PC-3 (cell line): Measurements from ENCODE around the gene FOXD3. TPM values are rescaled to one million over a fixed set of nuclear protein-coding genes. Genes with fewer than 3 reads are reported as not detected.
"Not testable (repeated sequence)": the region's sequence is repeated elsewhere in the genome, so short reads cannot be mapped to it uniquely, and the experiment has no call there.

Source experiments
- ATAC-seq: fragments of 200-7000 bp; cut with Tn5 transposase; 2 replicates; pipeline ENCODE4 v1.9.1; 2020; ENCODE audit warnings: mild to moderate bottlenecking, moderate library complexity
- BruUV-seq: library from RNA; stranded (reverse); fragments of 400-500 nt; replicated peaks from 2 replicates; lab custom pipeline; 2021; lab: Mats Ljungman, UMichigan
- CTCF ChIA-PET: fragments of 300-600 bp; sonication (Branson Sonifier 250); formaldehyde crosslinking; loops from one replicate; lab custom pipeline; 2022; ENCODE audit warnings: antibody characterized with exemption; lab: Charles Lee
- POLR2A ChIA-PET: fragments of 300-600 bp; sonication (Branson Sonifier 250); formaldehyde crosslinking; loops from one replicate; lab custom pipeline; 2022; ENCODE audit warnings: antibody characterized with exemption; ENCODE audit not compliant: unreplicated experiment; lab: Charles Lee
- DNase-seq: peaks from one replicate; pipeline ENCODE4 v3.0.0-alpha.2; 2015
- H2AFZ ChIP-seq: fragments of 300-600 bp; sonication (generic); 2 replicates; pipeline ENCODE4 v1.6.0; 2016; ENCODE audit warnings: antibody characterized with exemption, low read length
- H3F3A ChIP-seq: fragments of 300-600 bp; sonication (generic); one replicate; pipeline ENCODE4 v1.6.0; 2017; ENCODE audit warnings: antibody characterized with exemption, low read length, control low read depth, mild to moderate bottlenecking; ENCODE audit not compliant: unreplicated experiment
- H3K27ac ChIP-seq: fragments of 300-600 bp; sonication (generic); 2 replicates; pipeline ENCODE4 v1.5.1; 2016; ENCODE audit warnings: mild to moderate bottlenecking, low read length
- H3K27me3 ChIP-seq: fragments of 300-600 bp; sonication (generic); 2 replicates; pipeline ENCODE4 v1.6.1; 2016; ENCODE audit warnings: low read length, mixed read lengths
- H3K36me3 ChIP-seq: fragments of 300-600 bp; sonication (generic); 2 replicates; pipeline ENCODE4 v1.6.1; 2016; ENCODE audit warnings: low read depth, mixed run types, low read length, mixed read lengths
- H3K4me1 ChIP-seq: fragments of 300-600 bp; sonication (generic); 2 replicates; pipeline ENCODE4 v1.5.1; 2016; ENCODE audit warnings: low read length; ENCODE audit not compliant: insufficient read depth
- H3K4me2 ChIP-seq: fragments of 300-600 bp; sonication (generic); 2 replicates; pipeline ENCODE4 v1.6.0; 2016; ENCODE audit warnings: low read length
- H3K4me3 ChIP-seq: fragments of 300-600 bp; sonication (generic); 2 replicates; pipeline ENCODE4 v1.5.1; 2016; ENCODE audit warnings: mild to moderate bottlenecking, low read length, mixed read lengths
- H3K79me2 ChIP-seq: fragments of 300-600 bp; sonication (generic); 2 replicates; pipeline ENCODE4 v1.6.1; 2017; ENCODE audit warnings: low read length, mixed read lengths
- H3K9ac ChIP-seq: fragments of 300-600 bp; sonication (generic); 2 replicates; pipeline ENCODE4 v1.6.0; 2016; ENCODE audit warnings: mild to moderate bottlenecking, low read length
- H3K9me2 ChIP-seq: fragments of 300-600 bp; sonication (generic); replicated peaks from 2 replicates; pipeline ENCODE4 v1.6.1; 2016; ENCODE audit warnings: mixed run types, low read length, mixed read lengths
- H3K9me3 ChIP-seq: fragments of 300-600 bp; sonication (generic); 2 replicates; pipeline ENCODE4 v1.6.1; 2016; ENCODE audit warnings: low read length, mixed read lengths
- H4K20me1 ChIP-seq: fragments of 300-600 bp; sonication (generic); 2 replicates; pipeline ENCODE4 v1.6.1; 2016; ENCODE audit warnings: low read length, mixed read lengths
- CTCF ChIP-seq: fragments of 300-600 bp; sonication (generic); conservative IDR thresholded peaks from 2 replicates; pipeline ENCODE4 v1.5.1; 2017; ENCODE audit warnings: antibody characterized with exemption, low read depth, mild to moderate bottlenecking, low read length
- EZH2 ChIP-seq: fragments of 300-600 bp; sonication (generic); IDR thresholded peaks from one replicate; pipeline ENCODE4 v1.6.1; 2017; ENCODE audit warnings: antibody characterized with exemption, mild to moderate bottlenecking, low read length; ENCODE audit not compliant: unreplicated experiment
- EZH2phosphoT487 ChIP-seq: fragments of 300-600 bp; sonication (generic); IDR thresholded peaks from 2 replicates; pipeline ENCODE4 v1.6.1; 2018; ENCODE audit warnings: mild to moderate bottlenecking, antibody characterized with exemption, low read length, borderline replicate concordance
- intact Hi-C: fragments of 100-400 bp; cut with micrococcal nuclease; formaldehyde crosslinking; loops from 2 replicates; pipeline ENCODE4 v1.9.0; 2023
- total RNA-seq: library from RNA; depleted of rRNA; stranded (reverse); fragments of >200 nt; gene quantifications from 2 replicates; pipeline ENCODE4 v1.2.3, GENCODE V29; 2014

The FOXD3 gene
- total RNA-seq, 1 experiment from 2014 or later: not detected

DNA sequence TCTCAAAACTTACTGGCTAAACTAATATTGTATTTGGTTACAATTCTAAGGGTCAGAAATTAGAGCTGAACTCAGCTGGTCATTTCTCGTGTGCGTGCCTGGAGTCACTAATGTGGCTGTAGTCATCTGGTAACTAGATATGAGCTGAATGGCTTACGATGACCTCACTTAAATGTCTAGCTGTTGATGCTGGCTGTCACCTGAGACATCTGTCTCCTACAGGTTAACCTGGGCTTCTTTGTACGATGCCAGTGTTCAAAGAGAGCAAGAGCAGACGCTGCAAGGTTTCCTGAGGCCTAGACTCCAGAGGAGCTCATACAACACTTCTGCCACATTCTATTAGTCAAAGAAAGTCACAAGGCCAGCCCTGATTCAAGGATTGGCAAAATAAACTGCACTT lies 28.0 kb downstream of the FOXD3 start:
- Histone ChIP-seq H3K9me3 (no peaks in the 10 kb centered on the region), H2AFZ (no peak overlapping the region), H4K20me1 (no peaks in the 10 kb centered on the region), H3F3A (no peaks in the 10 kb centered on the region), H3K4me1 (no peaks in the 10 kb centered on the region), H3K79me2 (no peaks in the 10 kb centered on the region), H3K27me3 (peaks cover 55% of the 10 kb centered on the region), H3K4me2 (no peak overlapping the region), H3K27ac (no peak overlapping the region), H3K36me3 (no peaks in the 10 kb centered on the region), H3K9me2 (no peaks in the 10 kb centered on the region), H3K9ac (no peak overlapping the region), H3K4me3 (no peak overlapping the region)
- ChIA-PET POLR2A (no interaction called here), CTCF (interaction anchor here (0.7 kb wide), 1 partner anchor 147 kb away, joined by 3 read pairs; no protein-coding TSS in a partner anchor)
- no peak for TF ChIP-seq EZH2phosphoT487
- no peak for ATAC-seq
- no TSS peak for BruUV-seq
- DNase-seq: no peak
- intact Hi-C loops: no loop called here

DNA sequence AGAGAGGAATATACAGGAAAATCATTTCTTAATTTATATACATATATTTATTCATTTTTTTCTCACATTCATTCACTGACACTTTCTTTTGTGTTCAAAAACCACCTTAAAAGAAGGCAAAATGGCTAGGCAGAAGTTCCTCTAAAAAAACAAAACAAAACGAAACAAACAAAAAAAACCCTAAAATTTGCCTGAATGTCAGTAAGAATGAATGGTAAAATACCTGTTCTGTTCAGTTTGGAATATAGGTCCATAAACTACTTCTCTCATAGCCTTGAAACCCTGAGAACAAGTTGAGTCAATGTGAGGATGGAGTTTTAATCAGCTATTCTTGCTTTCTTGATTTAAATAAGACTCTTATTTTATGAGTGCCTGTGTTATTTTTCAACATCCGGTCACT lies 30.4 kb downstream of the FOXD3 start:
- no peak for TF ChIP-seq EZH2phosphoT487
- TF ChIP-seq CTCF: no peak
- TF ChIP-seq EZH2: no peak
- ChIA-PET POLR2A (no interaction called here), CTCF (no interaction called here)
- H3K4me2 ChIP-seq: no peak overlapping the region
- no peak overlapping the region for H3K4me3 ChIP-seq
- H3K4me1 ChIP-seq: no peaks in the 10 kb centered on the region
- peaks cover 54% of the 10 kb centered on the region for H3K27me3 ChIP-seq
- no peaks in the 10 kb centered on the region for H3K9me3 ChIP-seq
- H3K36me3 ChIP-seq: no peaks in the 10 kb centered on the region
- no peaks in the 10 kb centered on the region for H4K20me1 ChIP-seq
- H3K79me2 ChIP-seq: no peaks in the 10 kb centered on the region
- no peaks in the 10 kb centered on the region for H3K9me2 ChIP-seq
- intact Hi-C loops: no loop called here
- no peaks in the 10 kb centered on the region for H3F3A ChIP-seq
- no peak for DNase-seq
- no peak overlapping the region for H3K9ac ChIP-seq
- ATAC-seq: no peak
- no peak overlapping the region for H2AFZ ChIP-seq
- no peak overlapping the region for H3K27ac ChIP-seq
- BruUV-seq: no TSS peak

DNA sequence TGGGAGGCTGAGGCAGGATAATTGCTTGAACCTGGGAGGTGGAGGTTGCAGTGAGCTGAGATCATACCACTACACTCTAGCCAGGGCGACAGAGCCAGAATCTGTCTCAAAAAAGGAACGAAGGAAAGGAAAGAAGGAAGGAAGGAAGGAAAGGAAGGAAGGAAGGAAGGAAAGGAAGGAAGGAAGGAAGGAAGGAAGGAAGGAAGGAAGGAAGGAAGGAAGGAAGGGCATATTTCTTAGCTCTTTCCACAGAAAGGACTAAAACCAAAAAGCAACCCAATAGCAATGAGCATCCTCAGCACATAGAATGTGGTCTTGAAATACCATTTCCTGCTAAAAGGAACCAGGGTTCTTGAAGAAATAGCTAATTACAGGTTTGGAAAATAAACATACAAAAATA lies 33.9 kb downstream of the FOXD3 start:
- H3K79me2 ChIP-seq, H3K4me2 ChIP-seq, H3K27ac ChIP-seq, ATAC-seq, BruUV-seq, H4K20me1 ChIP-seq, H3K36me3 ChIP-seq, DNase-seq, POLR2A ChIA-PET, intact Hi-C loops, H3K9ac ChIP-seq, H3K4me3 ChIP-seq, H3K4me1 ChIP-seq, H3K9me2 ChIP-seq, H3F3A ChIP-seq, H3K9me3 ChIP-seq, H2AFZ ChIP-seq: not testable (repeated sequence)
- peaks cover 40% of the 10 kb centered on the region for H3K27me3 ChIP-seq
- CTCF ChIA-PET: interaction anchor here (0.6 kb wide), 1 partner anchor 21 kb away, joined by 6 read pairs; no protein-coding TSS in a partner anchor

DNA sequence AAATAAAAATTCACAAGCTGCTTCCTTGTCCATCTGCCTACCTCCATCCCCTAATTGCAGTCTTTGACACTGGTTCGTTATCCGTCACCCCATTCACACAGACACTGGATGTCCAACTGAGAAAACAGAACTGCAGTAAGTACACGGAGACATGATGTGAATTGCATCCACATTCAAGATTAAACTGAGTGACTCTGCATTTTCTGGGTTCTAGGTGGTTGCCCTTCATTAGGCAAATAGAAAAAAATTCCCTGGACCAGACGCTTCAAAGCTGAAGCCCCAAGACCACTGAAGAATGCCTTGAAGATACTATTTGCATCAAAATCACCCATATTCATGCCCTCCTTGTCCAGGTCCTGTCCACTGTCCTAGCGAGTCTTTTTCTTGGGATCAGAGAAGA lies 37.2 kb downstream of the FOXD3 start:
- H3K4me1 ChIP-seq: no peaks in the 10 kb centered on the region
- H3K79me2 ChIP-seq: no peaks in the 10 kb centered on the region
- BruUV-seq: no TSS peak
- no peak overlapping the region for H3K9ac ChIP-seq
- DNase-seq (no peak), ATAC-seq (no peak)
- no peak overlapping the region for H3K4me3 ChIP-seq
- peaks cover 12% of the 10 kb centered on the region; the same call in 1 of the 2 replicates for H3K27me3 ChIP-seq
- ChIA-PET CTCF (no interaction called here), POLR2A (no interaction called here)
- H3K36me3 ChIP-seq: no peaks in the 10 kb centered on the region
- TF ChIP-seq EZH2 (no peak), EZH2phosphoT487 (no peak), CTCF (no peak)
- H3K9me2 ChIP-seq: no peaks in the 10 kb centered on the region
- no peaks in the 10 kb centered on the region for H3K9me3 ChIP-seq
- H3K4me2 ChIP-seq: no peak overlapping the region
- no peaks in the 10 kb centered on the region for H3F3A ChIP-seq
- H2AFZ ChIP-seq: no peak overlapping the region
- intact Hi-C loops: no loop called here
- H3K27ac ChIP-seq: no peak overlapping the region
- no peaks in the 10 kb centered on the region for H4K20me1 ChIP-seq
